B cell (primary cell): ENCODE data around the gene LBHD1. TPM values are rescaled to one million over a fixed set of nuclear protein-coding genes. Genes with fewer than 3 reads are reported as not detected.
A peak's percentile ranks its signal among the peaks of the same experiment; 100 is the strongest.

Experiments used
- ATAC-seq: fragments of 200-7000 bp; cut with Tn5 transposase; one replicate; pipeline ENCODE4 v1.10.0; 2021; ENCODE audit warnings: low read depth, mild to moderate bottlenecking, moderate number of reproducible peaks, moderate library complexity
- CTCF ChIA-PET: fragments of 350-600 bp; sonication (Branson Sonifier 250); formaldehyde crosslinking; loops from one replicate; lab custom pipeline; 2021; ENCODE audit warnings: antibody characterized with exemption, inconsistent platforms; lab: Charles Lee
- POLR2A ChIA-PET: fragments of 350-600 bp; sonication (Branson Sonifier 250); formaldehyde crosslinking; loops from one replicate; lab custom pipeline; 2021; ENCODE audit warnings: antibody characterized with exemption; lab: Charles Lee
- DNase-seq: peaks from one replicate; pipeline ENCODE4 v3.0.0; 2013
- H2AFZ ChIP-seq: 2 replicates; pipeline ENCODE4 v1.6.1; 2012; ENCODE audit warnings: mild to moderate bottlenecking, low read depth, low read length; ENCODE audit not compliant: insufficient read depth, poor library complexity, severe bottlenecking
- H3K27ac ChIP-seq, 2 donors: 1 replicate in 1 of 2; 2 replicates in 1 of 2; pipeline ENCODE4 v1.5.1; 2012 to 2013; ENCODE audit warnings: low read length in 2 of 2, mild to moderate bottlenecking in 2 of 2, moderate library complexity in 1 of 2
- H3K27me3 ChIP-seq, 4 experiments: fragments of 200-600 bp in 1 of 4; sonication (generic) in 1 of 4; replicated peaks in 1 of 4; 1 replicate in 2 of 4; 2 replicates in 2 of 4; pipeline versions ENCODE4 v1.6.1 to v1.7.0; 2013 to 2016; ENCODE audit warnings: low read length in 3 of 4, mild to moderate bottlenecking in 2 of 4, mixed read lengths in 1 of 4, moderate library complexity in 1 of 4; ENCODE audit not compliant: insufficient read depth in 4 of 4, control insufficient read depth in 3 of 4; ENCODE audit errors: control extremely low read depth in 1 of 4
- H3K36me3 ChIP-seq, 2 experiments: replicated peaks in 1 of 2; 1 replicate in 1 of 2; 2 replicates in 1 of 2; pipeline versions ENCODE4 v1.6.1 to v1.7.1; 2013; ENCODE audit warnings: low read length in 1 of 2; ENCODE audit not compliant: insufficient read depth in 2 of 2, control insufficient read depth in 1 of 2; ENCODE audit errors: control extremely low read depth in 1 of 2, extremely low read depth in 1 of 2
- H3K4me1 ChIP-seq, 2 donors: fragments of 200-600 bp in 1 of 2; sonication (generic) in 1 of 2; 1 replicate in 1 of 2; 2 replicates in 1 of 2; pipeline versions ENCODE4 v1.5.1 to v1.6.1; 2013 to 2017; ENCODE audit warnings: low read length in 2 of 2; ENCODE audit not compliant: control insufficient read depth in 2 of 2, insufficient read depth in 2 of 2
- H3K4me2 ChIP-seq: replicated peaks from 2 replicates; pipeline ENCODE3; 2012; ENCODE audit warnings: mild to moderate bottlenecking, low read depth, low read length; ENCODE audit not compliant: poor library complexity, severe bottlenecking
- H3K4me3 ChIP-seq, 5 experiments: fragments of 200-600 bp in 1 of 5; sonication (generic) in 1 of 5; 1 replicate in 3 of 5; 2 replicates in 2 of 5; pipeline versions ENCODE4 v1.5.1 to v1.7.0; 2011 to 2016; ENCODE audit warnings: low read length in 4 of 5, mild to moderate bottlenecking in 4 of 5, low read depth in 2 of 5, control low read depth in 1 of 5, moderate library complexity in 1 of 5; ENCODE audit not compliant: insufficient read depth in 1 of 5; ENCODE audit errors: control extremely low read depth in 1 of 5, extremely low read depth in 1 of 5
- H3K79me2 ChIP-seq: fragments of 200-600 bp; sonication (generic); one replicate; pipeline ENCODE4 v1.6.0; 2016; ENCODE audit warnings: low read length; ENCODE audit not compliant: control insufficient read depth, insufficient read depth
- H3K9ac ChIP-seq: fragments of 200-600 bp; sonication (generic); 2 replicates; pipeline ENCODE4 v1.6.1; 2017; ENCODE audit warnings: mild to moderate bottlenecking, low read length, moderate library complexity
- H3K9me3 ChIP-seq, 3 donors: one replicate each; pipeline versions ENCODE4 v1.6.1 to v1.7.1; 2013; ENCODE audit warnings: low read length in 2 of 3; ENCODE audit not compliant: control insufficient read depth in 2 of 3, insufficient read depth in 1 of 3; ENCODE audit errors: control extremely low read depth in 1 of 3
- H4K20me1 ChIP-seq: 2 replicates; pipeline ENCODE4 v1.6.0; 2012; ENCODE audit warnings: mild to moderate bottlenecking, low read length; ENCODE audit not compliant: insufficient read depth, control insufficient read depth, poor library complexity, severe bottlenecking
- H3K27ac Mint-ChIP-seq: one replicate; pipeline ENCODE4 v1.8.0; 2021; ENCODE audit warnings: mixed read lengths
- H3K27me3 Mint-ChIP-seq: one replicate; pipeline ENCODE4 v1.8.0; 2021; ENCODE audit warnings: mixed read lengths
- H3K4me1 Mint-ChIP-seq: one replicate; pipeline ENCODE4 v1.8.0; 2021; ENCODE audit warnings: mixed read lengths
- H3K4me3 Mint-ChIP-seq: one replicate; pipeline ENCODE4 v1.8.0; 2021; ENCODE audit warnings: mixed read lengths
- H3K9me3 Mint-ChIP-seq: one replicate; pipeline ENCODE4 v1.8.0; 2022; ENCODE audit warnings: mixed read lengths; ENCODE audit not compliant: insufficient read depth
- EZH2 ChIP-seq: IDR thresholded peaks from 2 replicates; pipeline ENCODE4 v1.6.1; 2012; ENCODE audit warnings: borderline replicate concordance, low read depth, mild to moderate bottlenecking, moderate library complexity, low read length; ENCODE audit not compliant: insufficient read depth, poor library complexity, severe bottlenecking
- WGBS: methylation state at CpG from one replicate; pipeline ENCODE4 v1.1.5; 2013; ENCODE audit warnings: missing lambda C conversion rate; ENCODE audit not compliant: insufficient coverage; 5-methylcytosine and 5-hydroxymethylcytosine counted together
- intact Hi-C: fragments of 100-400 bp; cut with micrococcal nuclease; formaldehyde crosslinking; loops from one replicate; pipeline ENCODE4 v1.10.0; 2022
- polyA plus RNA-seq: library from polyadenylated mRNA; depleted of rRNA; stranded (reverse); fragments of >200 nt; gene quantifications from 2 replicates; pipeline ENCODE4 v1.2.3, GENCODE V29; 2012
- total RNA-seq, 2 donors: library from RNA; stranded (reverse); fragments of 120-200 nt in 1 of 2; gene quantifications; 1 replicate in 1 of 2; 2 replicates in 1 of 2; pipeline versions ENCODE4 v1.2.3 to v1.2.4, GENCODE V29; 2013 to 2022
- TF ChIP-seq, protein P1 (sequence below): fragments of 200-600 bp; IDR thresholded peaks from one replicate; pipeline ENCODE4 v1.8.0; 2022; ENCODE audit warnings: antibody characterized with exemption, mild to moderate bottlenecking

LBHD1 gene
- total and polyA plus RNA-seq, 2 donors (not counting 1 experiment from before 2014, with no cell fraction given): 19.3 to 33.3 TPM

DNA sequence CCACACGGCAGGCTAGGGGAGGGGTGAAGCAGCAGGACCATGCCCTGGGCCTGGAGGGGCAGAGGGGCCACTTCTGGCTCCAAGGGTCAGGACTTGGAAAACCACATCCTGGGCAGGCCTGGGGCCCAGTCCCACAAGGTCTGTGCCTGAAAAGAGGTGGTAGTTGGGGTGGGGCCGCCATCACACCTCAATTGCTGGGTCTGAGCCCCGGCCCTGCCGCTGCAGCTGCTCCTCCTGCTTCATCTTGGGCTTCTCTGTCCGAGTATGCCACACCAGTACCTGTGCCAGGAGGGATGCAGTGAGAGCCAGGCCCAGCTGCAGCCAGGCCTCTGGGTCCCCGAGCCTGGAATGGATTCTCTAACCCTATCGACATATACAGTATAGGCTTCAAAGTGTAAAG, 56.5 kb downstream of the LBHD1 start:
- no peak for ATAC-seq
- WGBS: 93% methylated on average over 4 of the region's 7 CpGs
- Histone ChIP-seq H2AFZ (no peak overlapping the region), H3K4me1 (peaks cover 13 to 25% of the 10 kb centered on the region in 2 donors), H3K27ac (no peak overlapping the region), H3K79me2 (peaks cover 46% of the 10 kb centered on the region), H3K9me3 (no peaks in the 10 kb centered on the region), H3K36me3 (peaks cover 0 to 19% of the 10 kb centered on the region in 2 experiments), H3K27me3 (no peaks in the 10 kb centered on the region), H3K4me2 (no peak overlapping the region), H3K9ac (no peak overlapping the region), H3K4me3 (no peak overlapping the region), H4K20me1 (peaks cover 11% of the 10 kb centered on the region)
- intact Hi-C loops: no loop called here
- Mint-ChIP-seq H3K4me1 (peaks cover 22% of the 10 kb centered on the region), H3K9me3 (no peaks in the 10 kb centered on the region), H3K27ac (no peak overlapping the region), H3K27me3 (no peaks in the 10 kb centered on the region), H3K4me3 (no peak overlapping the region)
- TF ChIP-seq, protein P1, sequence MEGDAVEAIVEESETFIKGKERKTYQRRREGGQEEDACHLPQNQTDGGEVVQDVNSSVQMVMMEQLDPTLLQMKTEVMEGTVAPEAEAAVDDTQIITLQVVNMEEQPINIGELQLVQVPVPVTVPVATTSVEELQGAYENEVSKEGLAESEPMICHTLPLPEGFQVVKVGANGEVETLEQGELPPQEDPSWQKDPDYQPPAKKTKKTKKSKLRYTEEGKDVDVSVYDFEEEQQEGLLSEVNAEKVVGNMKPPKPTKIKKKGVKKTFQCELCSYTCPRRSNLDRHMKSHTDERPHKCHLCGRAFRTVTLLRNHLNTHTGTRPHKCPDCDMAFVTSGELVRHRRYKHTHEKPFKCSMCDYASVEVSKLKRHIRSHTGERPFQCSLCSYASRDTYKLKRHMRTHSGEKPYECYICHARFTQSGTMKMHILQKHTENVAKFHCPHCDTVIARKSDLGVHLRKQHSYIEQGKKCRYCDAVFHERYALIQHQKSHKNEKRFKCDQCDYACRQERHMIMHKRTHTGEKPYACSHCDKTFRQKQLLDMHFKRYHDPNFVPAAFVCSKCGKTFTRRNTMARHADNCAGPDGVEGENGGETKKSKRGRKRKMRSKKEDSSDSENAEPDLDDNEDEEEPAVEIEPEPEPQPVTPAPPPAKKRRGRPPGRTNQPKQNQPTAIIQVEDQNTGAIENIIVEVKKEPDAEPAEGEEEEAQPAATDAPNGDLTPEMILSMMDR: no peak
- TF ChIP-seq EZH2: no peak
- ChIA-PET POLR2A (interaction anchor here (0.6 kb wide), 1 partner anchor 24 kb away, joined by 3 read pairs; no protein-coding TSS in a partner anchor), CTCF (no interaction called here)
- DNase-seq: no peak

DNA sequence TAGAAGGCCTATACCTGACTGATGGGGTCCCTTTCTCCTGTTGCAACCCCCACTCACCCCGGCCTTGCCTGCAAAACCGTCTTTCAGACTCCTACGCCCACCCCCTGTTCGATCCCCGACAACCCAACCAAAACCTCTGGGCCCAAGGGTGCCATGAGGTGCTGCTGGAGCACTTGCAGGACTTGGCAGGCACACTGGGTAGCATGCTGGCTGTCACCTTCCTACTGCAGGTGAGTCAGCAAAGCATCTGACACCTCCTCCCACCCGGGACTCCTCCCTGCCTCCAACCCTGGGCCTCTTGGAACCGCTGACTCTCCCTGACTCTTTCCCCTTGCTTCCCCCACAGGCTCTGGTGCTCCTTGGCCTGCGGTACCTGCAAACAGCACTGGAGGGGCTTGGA, 57.8 kb downstream of the LBHD1 start:
- Histone ChIP-seq H3K4me1 (peaks cover 10 to 21% of the 10 kb centered on the region in 2 donors), H3K4me2 (no peak overlapping the region), H4K20me1 (peaks cover 11% of the 10 kb centered on the region), H2AFZ (no peak overlapping the region), H3K36me3 (peaks cover 0 to 23% of the 10 kb centered on the region in 2 experiments), H3K27me3 (no peaks in the 10 kb centered on the region), H3K4me3 (no peak overlapping the region), H3K79me2 (peaks cover 50% of the 10 kb centered on the region), H3K9me3 (no peaks in the 10 kb centered on the region), H3K9ac (no peak overlapping the region), H3K27ac (no peak overlapping the region)
- DNase-seq (no peak), ATAC-seq (no peak)
- WGBS: 95% methylated on average over 6 of the region's 8 CpGs
- Mint-ChIP-seq H3K4me1 (peaks cover 24% of the 10 kb centered on the region), H3K27ac (peak overlapping the region; percentile 75), H3K4me3 (no peak overlapping the region), H3K9me3 (no peaks in the 10 kb centered on the region), H3K27me3 (no peaks in the 10 kb centered on the region)
- TF ChIP-seq, protein P1: no peak
- no peak for TF ChIP-seq EZH2
- intact Hi-C loops: no loop called here
- ChIA-PET POLR2A (interaction anchor here (1.6 kb wide), 1 partner anchor 23 kb away, joined by 3 read pairs; the partner anchor contains the start of gene TUT1), CTCF (no interaction called here)
